ENCODE data around the gene SLITRK1.

Gene SLITRK1

GRCh38 chr13:83867708-83868107, 14.6 kb downstream of the SLITRK1 start:
- DNase-seq (ENCODE audit: low read depth) = no peak

- DNase-seq (ENCODE audit: low read depth) = no peak
Observed at GRCh38 chr13:83865161-83866137, 16.8 kb downstream of the SLITRK1 start.

GRCh38 chr13:83853771-83854170, 28.5 kb downstream of the SLITRK1 start:
- no peak for DNase-seq (ENCODE audit: low read depth)

- no peak for DNase-seq (ENCODE audit: low read depth)
Observed at GRCh38 chr13:83845106-83845505, 37.2 kb downstream of the SLITRK1 start.

GRCh38 chr13:83839146-83839545, 43.1 kb downstream of the SLITRK1 start:
- no peak for DNase-seq (ENCODE audit: low read depth)

- no peak for DNase-seq (ENCODE audit: low read depth)
Observed at GRCh38 chr13:83831796-83832195, 50.5 kb downstream of the SLITRK1 start.

GRCh38 chr13:83829810-83830209, 52.5 kb downstream of the SLITRK1 start:
- DNase-seq (ENCODE audit: low read depth) = no peak

- no peak for DNase-seq (ENCODE audit: low read depth)
Observed at GRCh38 chr13:83827338-83827737, 54.9 kb downstream of the SLITRK1 start.

Data from CMK (cell line).